Measurements from ENCODE around the gene OGDH.
"Not testable (repeated sequence)": the region's sequence is repeated elsewhere in the genome, so short reads cannot be mapped to it uniquely, and the experiment has no call there.

Gene OGDH

GRCh38 chr7:44727937-44728262, 121.5 kb downstream of the OGDH start:
- Mint-ChIP-seq H3K4me3 (no peak overlapping the region), H3K4me1 (peaks cover 12% of the 10 kb centered on the region), H3K9me3 (peaks cover 4% of the 10 kb centered on the region), H3K36me3 (ENCODE audit: low read depth) (no peaks in the 10 kb centered on the region), H3K27ac (no peak overlapping the region), H3K27me3 (ENCODE audit: low read depth, poor library complexity) (peaks cover 12% of the 10 kb centered on the region)
- no peak for DNase-seq
- TF ChIP-seq CTCF (IDR thresholded peaks at IDR 0.05), result no peak

DNA sequence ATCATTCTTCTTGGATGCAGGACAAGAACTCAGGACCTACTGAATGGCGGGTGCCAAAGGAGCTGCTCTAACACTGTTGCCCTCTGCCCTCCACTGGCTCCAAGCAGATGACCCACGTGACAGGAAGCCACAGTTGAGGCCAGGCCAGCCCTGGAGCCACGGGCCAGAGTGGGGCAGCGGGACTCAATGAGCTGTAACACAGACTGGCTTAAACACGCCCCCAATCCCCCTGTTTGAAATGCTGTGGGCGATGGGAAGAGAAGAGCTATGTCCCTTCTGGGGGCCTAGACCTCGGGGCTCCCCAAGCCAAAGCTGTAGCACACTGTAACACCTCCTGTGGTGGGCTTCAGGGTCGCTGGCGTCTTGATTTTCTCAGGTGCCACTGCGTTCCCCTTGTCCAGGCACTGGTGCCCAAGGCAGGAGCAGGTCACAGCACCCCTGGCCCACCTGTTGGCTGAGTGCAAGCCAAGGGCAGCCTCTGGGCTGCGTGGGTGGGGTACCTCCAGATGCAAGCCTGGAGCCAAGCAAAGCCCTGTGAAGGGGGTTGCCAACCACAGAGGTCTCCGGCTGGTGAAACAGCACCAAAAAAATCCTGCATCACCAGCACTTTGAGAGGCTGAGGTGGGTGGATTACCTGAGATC, 123.6 kb downstream of the OGDH start:
- Mint-ChIP-seq H3K9me3 (no peaks in the 10 kb centered on the region), H3K36me3 (ENCODE audit: low read depth) (no peaks in the 10 kb centered on the region), H3K27me3 (ENCODE audit: low read depth, poor library complexity) (peaks cover 8% of the 10 kb centered on the region), H3K4me3 (no peak overlapping the region), H3K4me1 (peaks cover 12% of the 10 kb centered on the region), H3K27ac (no peak overlapping the region)
- no peak for DNase-seq
- TF ChIP-seq CTCF (IDR thresholded peaks at IDR 0.05), result no peak

DNA sequence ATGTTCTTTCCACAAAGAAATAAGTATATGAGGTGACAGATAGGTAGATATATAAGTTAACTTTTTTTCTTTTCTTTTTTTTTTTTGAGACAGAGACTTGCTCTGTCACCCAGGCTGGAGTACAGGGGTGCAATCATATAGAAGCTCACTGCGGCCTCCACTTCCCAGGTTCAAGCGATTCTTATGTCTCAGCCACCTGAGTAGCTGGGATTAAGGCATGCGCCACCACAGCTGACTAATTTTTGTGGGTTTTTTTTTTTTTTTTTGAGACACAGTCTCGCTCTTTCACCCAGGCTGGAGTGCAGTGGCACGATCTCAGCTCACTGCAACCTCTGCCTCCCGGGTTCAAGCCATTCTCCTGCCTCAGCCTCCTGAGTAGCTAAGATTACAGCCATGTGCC, 126.5 kb downstream of the OGDH start:
- not testable (repeated sequence) for H3K4me1 Mint-ChIP-seq; H3K36me3 Mint-ChIP-seq (ENCODE audit: low read depth); H3K9me3 Mint-ChIP-seq; H3K27me3 Mint-ChIP-seq (ENCODE audit: low read depth, poor library complexity); DNase-seq; H3K27ac Mint-ChIP-seq; H3K4me3 Mint-ChIP-seq

DNA sequence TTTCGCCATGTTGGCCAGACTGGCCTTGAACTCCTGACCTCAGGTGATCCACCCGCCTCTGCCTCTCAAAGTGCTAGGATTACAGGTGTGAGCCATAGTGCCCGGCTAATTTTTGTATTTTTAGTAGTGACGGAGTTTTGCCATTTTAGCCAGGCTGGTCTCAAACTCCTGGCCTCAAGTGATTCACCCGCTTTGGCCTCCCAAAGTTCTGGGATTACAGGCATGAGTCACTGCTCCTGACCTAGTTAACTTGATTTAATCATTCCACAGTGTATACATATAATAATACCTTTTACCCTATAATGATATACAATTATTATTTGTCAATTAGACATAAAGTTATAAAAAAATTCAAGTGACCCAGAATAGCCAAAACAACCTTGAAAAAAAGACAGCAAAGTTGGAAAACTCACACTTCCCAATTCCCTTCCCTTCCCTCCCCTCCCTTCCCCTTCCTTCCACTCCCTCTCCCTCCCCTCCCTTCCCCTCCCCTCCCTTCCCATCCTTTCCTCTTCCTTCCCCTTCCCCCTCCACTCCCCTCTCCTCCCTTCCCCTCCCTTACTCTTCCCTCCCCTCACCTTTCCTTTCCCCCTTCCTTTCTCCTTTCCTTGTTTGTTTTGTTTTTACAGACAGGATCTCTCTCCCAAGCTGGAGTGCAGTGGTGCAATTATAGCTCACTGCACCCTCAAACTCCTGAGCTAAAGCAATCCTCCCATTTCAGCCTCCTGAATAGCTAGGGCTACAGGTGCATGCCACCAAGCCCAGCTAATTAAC, 127.5 kb downstream of the OGDH start:
- DNase-seq, result no peak
- Mint-ChIP-seq H3K27me3 (ENCODE audit: low read depth, poor library complexity) (peaks cover 8% of the 10 kb centered on the region), H3K36me3 (ENCODE audit: low read depth) (no peaks in the 10 kb centered on the region), H3K4me1 (no peaks in the 10 kb centered on the region), H3K4me3 (no peak overlapping the region), H3K9me3 (no peaks in the 10 kb centered on the region), H3K27ac (no peak overlapping the region)
- TF ChIP-seq CTCF (IDR thresholded peaks at IDR 0.05), result no peak

GRCh38 chr7:44735403-44736165, 129.2 kb downstream of the OGDH start:
- H3K4me3 Mint-ChIP-seq, result no peak overlapping the region
- DNase-seq, result no peak
- H3K27ac Mint-ChIP-seq, result no peak overlapping the region

More at GRCh38 chr7:44735403-44736165, 129.2 kb downstream of the OGDH start:
- peaks cover 8% of the 10 kb centered on the region for H3K27me3 Mint-ChIP-seq (ENCODE audit: low read depth, poor library complexity)
- no peaks in the 10 kb centered on the region for H3K9me3 Mint-ChIP-seq
- H3K4me1 Mint-ChIP-seq, result no peaks in the 10 kb centered on the region
- H3K36me3 Mint-ChIP-seq (ENCODE audit: low read depth), result no peaks in the 10 kb centered on the region
- no peak for TF ChIP-seq CTCF (IDR thresholded peaks at IDR 0.05)

Data from nephron progenitor cell (in vitro differentiated cells).